K562 (cell line): ENCODE measurements around the gene ALOXE3. TPM values are rescaled to one million over a fixed set of nuclear protein-coding genes. Genes with fewer than 3 reads are reported as not detected.
A peak's percentile ranks its signal among the peaks of the same experiment; 100 is the strongest.

ENCODE experiments used
- ATAC-seq: fragments of 200-7000 bp; cut with Tn5 transposase; 3 replicates; pipeline ENCODE4 v1.9.1; 2020; ENCODE audit warnings: moderate library complexity
- BruUV-seq: library from RNA; stranded (reverse); fragments of 400-500 nt; replicated peaks from 2 replicates; lab custom pipeline; 2021; lab: Mats Ljungman, UMichigan
- CTCF ChIA-PET: fragments of 300-600 bp; formaldehyde crosslinking; extraction: SDS; loops from one replicate; lab custom pipeline; 2021; ENCODE audit warnings: low intra/inter-chr PET ratio; lab: Yijun Ruan, JAX
- POLR2A ChIA-PET: fragments of 300-600, 350-650 bp; sonication (Branson Sonifier 250); formaldehyde crosslinking; extraction: SDS; loops from one replicate; lab custom pipeline; 2021; ENCODE audit warnings: antibody characterized with exemption, inconsistent platforms; lab: Yijun Ruan, JAX
- DNase-seq, 4 experiments: peaks; one replicate each; pipeline versions ENCODE4 v3.0.0 to v3.0.0-alpha.2; 2011 to 2018; ENCODE audit warnings: low spot score in 3 of 4, mixed read lengths in 3 of 4; ENCODE audit errors: extremely low read depth in 1 of 4
- FAIRE-seq: peaks from 2 replicates; lab custom pipeline; 2011; peaks lifted over from hg19 to GRCh38; lab: Jason Lieb, UNC
- H2AFZ ChIP-seq: 2 replicates; pipeline ENCODE4 v1.6.0; 2011; ENCODE audit warnings: low read depth, low read length, control low read depth, inconsistent platforms
- H3K27ac ChIP-seq: fragments of 200-600 bp; 3 replicates; pipeline ENCODE4 v1.8.0; 2011; ENCODE audit warnings: low read depth, mild to moderate bottlenecking, control low read depth, inconsistent platforms, low read length, moderate library complexity, mixed read lengths; ENCODE audit errors: extremely low read depth
- H3K27me3 ChIP-seq, 2 experiments: fragments of 300-600 bp in 1 of 2; 2 replicates in 1 of 2; 3 replicates in 1 of 2; pipeline versions ENCODE4 v1.6.0 to v1.8.0; 2011; ENCODE audit warnings: inconsistent platforms in 2 of 2, low read length in 2 of 2, mild to moderate bottlenecking in 1 of 2, mixed read lengths in 1 of 2, moderate library complexity in 1 of 2; ENCODE audit not compliant: control insufficient read depth in 2 of 2, insufficient read depth in 2 of 2
- H3K36me3 ChIP-seq: fragments of 300-600 bp; 3 replicates; pipeline ENCODE4 v1.8.0; 2011; ENCODE audit warnings: mild to moderate bottlenecking, low read length, inconsistent platforms; ENCODE audit not compliant: control insufficient read depth, insufficient read depth
- H3K4me1 ChIP-seq, 2 experiments: fragments of 200-600 bp in 1 of 2; replicated peaks in 1 of 2; 2 replicates in 1 of 2; 3 replicates in 1 of 2; pipeline versions ENCODE4 v1.5.1 to v1.8.0; 2011; ENCODE audit warnings: inconsistent platforms in 2 of 2, low read length in 2 of 2, mild to moderate bottlenecking in 1 of 2, mixed read lengths in 1 of 2, moderate library complexity in 1 of 2; ENCODE audit not compliant: control insufficient read depth in 2 of 2, insufficient read depth in 2 of 2
- H3K4me2 ChIP-seq: 2 replicates; pipeline ENCODE4 v1.6.1; 2011; ENCODE audit warnings: low read length, control low read depth, inconsistent platforms, mixed read lengths; ENCODE audit not compliant: insufficient read depth
- H3K4me3 ChIP-seq: fragments of 200-600 bp; sonication (generic), shearing (Covaris generic); 2 replicates; pipeline ENCODE4 v1.5.1; 2016; ENCODE audit warnings: control low read depth, inconsistent platforms
- H3K79me2 ChIP-seq: fragments of 200-600 bp; 3 replicates; pipeline ENCODE4 v1.8.0; 2011; ENCODE audit warnings: low read length, inconsistent platforms; ENCODE audit not compliant: control insufficient read depth, insufficient read depth
- H3K9ac ChIP-seq, 2 experiments: 2 replicates each; pipeline versions ENCODE4 v1.6.0 to v1.6.1; 2011; ENCODE audit warnings: low read depth in 2 of 2, low read length in 2 of 2, control low read depth in 1 of 2, inconsistent platforms in 1 of 2, mild to moderate bottlenecking in 1 of 2, mixed read lengths in 1 of 2; ENCODE audit not compliant: insufficient read depth in 1 of 2
- H3K9me1 ChIP-seq: one replicate; pipeline ENCODE4 v1.6.0; 2011; ENCODE audit warnings: inconsistent platforms, mild to moderate bottlenecking, low read length, moderate library complexity; ENCODE audit not compliant: control insufficient read depth, insufficient read depth
- H3K9me3 ChIP-seq: replicated peaks from 2 replicates; pipeline ENCODE4 v1.5.1; 2011; ENCODE audit warnings: low read depth, low read length, inconsistent platforms; ENCODE audit not compliant: control insufficient read depth, insufficient read depth
- H4K20me1 ChIP-seq: replicated peaks from 2 replicates; pipeline ENCODE4 v1.6.1; 2011; ENCODE audit warnings: low read length, inconsistent platforms, mixed read lengths; ENCODE audit not compliant: control insufficient read depth, insufficient read depth
- CSDE1 ChIP-seq, 2 experiments: fragments of 450-650 bp; IDR thresholded peaks; 2 replicates each; pipeline ENCODE4 v1.6.1; 2016; ENCODE audit warnings: mild to moderate bottlenecking in 1 of 2
- EGR1 ChIP-seq: fragments of 450-650 bp; conservative IDR thresholded peaks from 2 replicates; pipeline ENCODE4 v1.6.1; 2017; ENCODE audit warnings: mild to moderate bottlenecking
- GABPB1 ChIP-seq: sonication (generic); formaldehyde crosslinking; IDR thresholded peaks from 2 replicates; pipeline ENCODE4 v1.8.0; 2022; ENCODE audit warnings: mild to moderate bottlenecking, missing genetic modification reagents
- HCFC1 ChIP-seq: IDR thresholded peaks from 2 replicates; pipeline ENCODE4 v1.6.1; 2012; ENCODE audit warnings: low read depth, low read length, improper control_type of control experiment
- JUNB ChIP-seq: fragments of 450-650 bp; formaldehyde crosslinking; conservative IDR thresholded peaks from 2 replicates; pipeline ENCODE4 v1.4.0; 2020; ENCODE audit warnings: mild to moderate bottlenecking
- NR2C1 ChIP-seq, 2 experiments: fragments of 450-650 bp; IDR thresholded peaks; 2 replicates each; pipeline ENCODE4 v1.6.1; 2017; ENCODE audit warnings: mild to moderate bottlenecking in 2 of 2, antibody characterized with exemption in 1 of 2, inconsistent platforms in 1 of 2, missing compliant biosample characterization in 1 of 2, missing genetic modification characterization in 1 of 2
- PURB ChIP-seq: sonication (generic); formaldehyde crosslinking; IDR thresholded peaks from 2 replicates; pipeline ENCODE4 v1.9.0; 2021; ENCODE audit warnings: low read depth, mild to moderate bottlenecking, missing genetic modification reagents
- RB1 ChIP-seq: fragments of 450-650 bp; IDR thresholded peaks from 2 replicates; pipeline ENCODE4 v1.6.1; 2017; ENCODE audit warnings: low read depth, mild to moderate bottlenecking
- SMC3 ChIP-seq: conservative IDR thresholded peaks from 2 replicates; pipeline ENCODE4 v1.6.1; 2011; ENCODE audit warnings: low read depth, low read length, improper control_type of control experiment; ENCODE audit not compliant: insufficient read depth
- ZNF24 ChIP-seq: fragments of 450-650 bp; IDR thresholded peaks from 2 replicates; pipeline ENCODE4 v1.6.1; 2016
- ZNF384 ChIP-seq: IDR thresholded peaks from 2 replicates; pipeline ENCODE4 v1.6.1; 2012; ENCODE audit warnings: low read depth, low read length, improper control_type of control experiment
- WGBS: fragments of 100-300 bp; shearing (Covaris generic); methylation state at CpG from one replicate; pipeline ENCODE4 v1.1.6; 2016; ENCODE audit warnings: low coverage, mixed read lengths; ENCODE audit not compliant: insufficient coverage; ENCODE audit errors: missing lambda C conversion rate; 5-methylcytosine and 5-hydroxymethylcytosine counted together
- in situ Hi-C: fragments of 300-500 bp; cut with MboI; formaldehyde crosslinking; loops from 4 replicates; pipeline ENCODE4 v1.15.0; 2018; ENCODE audit warnings: inconsistent platforms, mixed read lengths
- intact Hi-C: fragments of 100-400 bp; cut with micrococcal nuclease; formaldehyde crosslinking; loops from 2 replicates; pipeline ENCODE4 v1.14.2; 2022
- polyA plus RNA-seq, 8 experiments: library from polyadenylated mRNA; depleted of rRNA in 4 of 8; stranded (reverse) in 5 of 8; unstranded in 3 of 8; fragments of >200 nt; fragmentation: Nextera tagmentation in 2 of 8; fragmentation: Illumina TruSeq in 1 of 8; extraction: Ambion mirVana in 2 of 8; extraction: Trizol in 1 of 8; gene quantifications; 2 replicates each; pipeline versions ENCODE4 v1.2.1 to v1.2.3, GENCODE V29; 2011 to 2014; ENCODE audit warnings: inconsistent platforms in 1 of 8, missing spikeins in 1 of 8
- total RNA-seq, 7 experiments: library from RNA; depleted of rRNA in 6 of 7; stranded (reverse); fragments of >200 nt in 6 of 7; fragmentation: Illumina TruSeq in 2 of 7; extraction: Trizol in 2 of 7; gene quantifications; 2 replicates each; pipeline versions ENCODE4 v1.2.1 to v1.2.3, GENCODE V29; 2011 to 2021; ENCODE audit warnings: low replicate concordance in 1 of 7
- TF ChIP-seq, protein P1 (sequence below): sonication (generic); formaldehyde crosslinking; IDR thresholded peaks from 2 replicates; pipeline ENCODE4 v1.8.1; 2023; ENCODE audit warnings: mild to moderate bottlenecking, missing genetic modification reagents
- TF ChIP-seq, protein P2 (sequence below): fragments of 200-800 bp; sonication (Bioruptor generic); IDR thresholded peaks from 2 replicates; pipeline ENCODE4 v1.6.1; 2017; ENCODE audit warnings: missing genetic modification characterization, missing compliant biosample characterization

ALOXE3 gene
- total and polyA plus RNA-seq, 9 of the 15 experiments (the other 6 are each of a cell fraction or from before 2014, with no cell fraction given) = 0.04 TPM; not detected in 8

DNA sequence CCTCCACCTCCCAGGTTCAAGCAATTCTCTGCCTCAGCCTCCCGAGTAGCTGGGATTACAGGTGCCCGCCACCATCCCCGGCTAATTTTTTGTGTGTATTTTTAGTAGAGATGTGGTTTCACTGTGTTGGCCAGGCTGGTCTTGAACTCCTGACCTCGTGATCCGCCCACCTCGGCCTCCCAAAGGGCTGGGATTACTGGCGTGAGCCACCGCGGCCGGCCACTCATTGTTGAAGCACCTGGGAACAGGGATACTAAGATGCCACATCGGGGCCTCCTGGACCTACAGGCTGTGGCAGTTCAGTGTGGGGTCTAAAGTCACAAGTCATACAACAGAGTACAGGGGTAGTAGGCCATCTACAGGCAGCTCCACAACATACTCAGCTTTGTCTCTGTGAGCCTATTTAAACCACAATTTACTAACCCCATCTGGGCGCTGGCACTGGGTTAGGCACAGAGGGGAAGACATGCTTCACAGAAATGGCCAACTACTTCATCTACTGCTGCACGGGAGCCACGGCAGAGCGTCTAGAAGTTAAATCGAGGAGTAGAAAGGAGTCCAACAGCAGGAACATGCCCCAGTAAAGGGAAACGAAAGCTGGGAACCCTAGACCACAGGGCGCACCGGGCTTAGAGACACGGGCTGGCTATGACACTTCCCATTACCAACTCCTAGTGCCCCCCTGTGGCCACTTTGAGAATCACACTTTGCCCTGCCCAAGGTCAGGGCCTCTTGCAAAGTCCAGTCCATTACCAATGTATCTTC, 40.1 kb upstream of the ALOXE3 start:
- peak; percentile 89 for FAIRE-seq
- Histone ChIP-seq H3K4me1 (peaks cover 40 to 66% of the 10 kb centered on the region in 2 experiments), H3K9me3 (no peaks in the 10 kb centered on the region), H2AFZ (0 out of 2 replicates have a peak overlapping the region, but pooled peaks have one; percentile 19), H4K20me1 (0 out of 2 replicates have a peak, but pooled peaks cover 12% of the 10 kb centered on the region), H3K27me3 (no peaks in the 10 kb centered on the region), H3K9me1 (peaks cover 5% of the 10 kb centered on the region), H3K9ac (peak overlapping the region in 1 of 2 experiments; percentile 48; a peak in 2 of 4 replicates), H3K4me3 (no peak overlapping the region), H3K36me3 (peaks cover 29% of the 10 kb centered on the region; the same call in 2 of the 3 replicates), H3K27ac (peak overlapping the region; percentile 74), H3K4me2 (peak overlapping the region; percentile 24), H3K79me2 (peaks cover 45% of the 10 kb centered on the region)
- POLR2A ChIA-PET = interaction anchor here (0.6 to 8.6 kb wide), 3 partner anchors 10 to 13 kb away, joined by 4 to 105 read pairs (median 5); no protein-coding TSS in a partner anchor
- intact Hi-C loops (no loop called here), in situ Hi-C loops (no loop called here)
- 35% methylated on average over 17 of the region's 20 CpGs for WGBS
- no TSS peak for BruUV-seq
- CTCF ChIA-PET = interaction anchor here (0.6 to 1.1 kb wide), 3 partner anchors 20 to 27 kb away, joined by 3 to 4 read pairs (median 3); no protein-coding TSS in a partner anchor
- peak; percentile 47 for ATAC-seq
- DNase-seq = peak; percentile 45 to 89 (median 62)
- no peak for TF ChIP-seq PURB (CRISPR knock-in tag)
- TF ChIP-seq HCFC1 = peak; percentile 16; the same call in 1 of the 2 replicates
- no peak for TF ChIP-seq CSDE1 (IDR thresholded peaks at IDR 0.05)
- TF ChIP-seq SMC3 = peak; percentile 42; the same call in 1 of the 2 replicates
- TF ChIP-seq GABPB1 (CRISPR knock-in tag) = no peak; the same call in 1 of the 2 replicates
- TF ChIP-seq, protein P1, sequence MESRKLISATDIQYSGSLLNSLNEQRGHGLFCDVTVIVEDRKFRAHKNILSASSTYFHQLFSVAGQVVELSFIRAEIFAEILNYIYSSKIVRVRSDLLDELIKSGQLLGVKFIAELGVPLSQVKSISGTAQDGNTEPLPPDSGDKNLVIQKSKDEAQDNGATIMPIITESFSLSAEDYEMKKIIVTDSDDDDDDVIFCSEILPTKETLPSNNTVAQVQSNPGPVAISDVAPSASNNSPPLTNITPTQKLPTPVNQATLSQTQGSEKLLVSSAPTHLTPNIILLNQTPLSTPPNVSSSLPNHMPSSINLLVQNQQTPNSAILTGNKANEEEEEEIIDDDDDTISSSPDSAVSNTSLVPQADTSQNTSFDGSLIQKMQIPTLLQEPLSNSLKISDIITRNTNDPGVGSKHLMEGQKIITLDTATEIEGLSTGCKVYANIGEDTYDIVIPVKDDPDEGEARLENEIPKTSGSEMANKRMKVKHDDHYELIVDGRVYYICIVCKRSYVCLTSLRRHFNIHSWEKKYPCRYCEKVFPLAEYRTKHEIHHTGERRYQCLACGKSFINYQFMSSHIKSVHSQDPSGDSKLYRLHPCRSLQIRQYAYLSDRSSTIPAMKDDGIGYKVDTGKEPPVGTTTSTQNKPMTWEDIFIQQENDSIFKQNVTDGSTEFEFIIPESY (CRISPR knock-in tag) = 0 out of 2 replicates have a peak, but pooled peaks have one; percentile 29
- TF ChIP-seq, protein P2, sequence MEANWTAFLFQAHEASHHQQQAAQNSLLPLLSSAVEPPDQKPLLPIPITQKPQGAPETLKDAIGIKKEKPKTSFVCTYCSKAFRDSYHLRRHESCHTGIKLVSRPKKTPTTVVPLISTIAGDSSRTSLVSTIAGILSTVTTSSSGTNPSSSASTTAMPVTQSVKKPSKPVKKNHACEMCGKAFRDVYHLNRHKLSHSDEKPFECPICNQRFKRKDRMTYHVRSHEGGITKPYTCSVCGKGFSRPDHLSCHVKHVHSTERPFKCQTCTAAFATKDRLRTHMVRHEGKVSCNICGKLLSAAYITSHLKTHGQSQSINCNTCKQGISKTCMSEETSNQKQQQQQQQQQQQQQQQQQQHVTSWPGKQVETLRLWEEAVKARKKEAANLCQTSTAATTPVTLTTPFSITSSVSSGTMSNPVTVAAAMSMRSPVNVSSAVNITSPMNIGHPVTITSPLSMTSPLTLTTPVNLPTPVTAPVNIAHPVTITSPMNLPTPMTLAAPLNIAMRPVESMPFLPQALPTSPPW (CRISPR knock-in tag) = peak; percentile 40; the same call in 1 of the 2 replicates
- peak; percentile 23; the same call in 1 of the 2 replicates for TF ChIP-seq EGR1
- no peak for TF ChIP-seq ZNF24
- 0 out of 2 replicates have a peak, but pooled peaks have one; percentile 13 for TF ChIP-seq RB1
- TF ChIP-seq JUNB = no peak
- 0 out of 2 replicates have a peak, but pooled peaks have one; percentile 25 for TF ChIP-seq ZNF384
- no peak for TF ChIP-seq NR2C1 (IDR thresholded peaks at IDR 0.05)
- no peak for TF ChIP-seq NR2C1 (tag; IDR thresholded peaks at IDR 0.05)
